Breast epithelium (tissue), 3 donors: ENCODE results near the gene ISY1.

Experiments
- CTCF ChIP-seq, 3 donors: fragments of 450-650 bp; IDR thresholded peaks; one replicate each; pipeline ENCODE4 v1.5.1; 2016 to 2017; ENCODE audit warnings: antibody characterized with exemption in 3 of 3, mild to moderate bottlenecking in 3 of 3, moderate library complexity in 3 of 3
- POLR2A ChIP-seq: fragments of 450-650 bp; IDR thresholded peaks from one replicate; pipeline ENCODE4 v1.6.1; 2016; ENCODE audit warnings: antibody characterized with exemption, mild to moderate bottlenecking, moderate library complexity
- POLR2AphosphoS5 ChIP-seq, 3 donors: sonication (generic); formaldehyde crosslinking; IDR thresholded peaks; one replicate each; pipeline ENCODE4 v1.6.1; 2017; ENCODE audit warnings: antibody characterized with exemption in 3 of 3

- TF ChIP-seq CTCF (IDR thresholded peaks at IDR 0.05), result no peak
- TF ChIP-seq POLR2A, result no peak
- no peak for TF ChIP-seq POLR2AphosphoS5 (IDR thresholded peaks at IDR 0.05)
These were observed 15.2 kb upstream of the ISY1 start for GRCh38 chr3:129176051-129176450.
